GM12891 (cell line): ENCODE measurements around the gene SORCS2.

ENCODE experiments used
- PAX5 ChIP-seq: IDR thresholded peaks from 2 replicates; pipeline ENCODE4 v1.6.1; 2011; ENCODE audit warnings: low read length, moderate library complexity, mild to moderate bottlenecking; ENCODE audit not compliant: insufficient read depth, severe bottlenecking
- POLR2A ChIP-seq: IDR thresholded peaks from 2 replicates; pipeline ENCODE4 v1.6.1; 2011; ENCODE audit warnings: low read depth, low read length, control low read depth
- POLR2AphosphoS5 ChIP-seq: IDR thresholded peaks from 2 replicates; pipeline ENCODE4 v1.6.1; 2011; ENCODE audit warnings: low read depth, low read length, control low read depth
- SPI1 ChIP-seq: IDR thresholded peaks from 2 replicates; pipeline ENCODE4 v1.6.1; 2011; ENCODE audit warnings: low read depth, low read length, control low read depth

DNA sequence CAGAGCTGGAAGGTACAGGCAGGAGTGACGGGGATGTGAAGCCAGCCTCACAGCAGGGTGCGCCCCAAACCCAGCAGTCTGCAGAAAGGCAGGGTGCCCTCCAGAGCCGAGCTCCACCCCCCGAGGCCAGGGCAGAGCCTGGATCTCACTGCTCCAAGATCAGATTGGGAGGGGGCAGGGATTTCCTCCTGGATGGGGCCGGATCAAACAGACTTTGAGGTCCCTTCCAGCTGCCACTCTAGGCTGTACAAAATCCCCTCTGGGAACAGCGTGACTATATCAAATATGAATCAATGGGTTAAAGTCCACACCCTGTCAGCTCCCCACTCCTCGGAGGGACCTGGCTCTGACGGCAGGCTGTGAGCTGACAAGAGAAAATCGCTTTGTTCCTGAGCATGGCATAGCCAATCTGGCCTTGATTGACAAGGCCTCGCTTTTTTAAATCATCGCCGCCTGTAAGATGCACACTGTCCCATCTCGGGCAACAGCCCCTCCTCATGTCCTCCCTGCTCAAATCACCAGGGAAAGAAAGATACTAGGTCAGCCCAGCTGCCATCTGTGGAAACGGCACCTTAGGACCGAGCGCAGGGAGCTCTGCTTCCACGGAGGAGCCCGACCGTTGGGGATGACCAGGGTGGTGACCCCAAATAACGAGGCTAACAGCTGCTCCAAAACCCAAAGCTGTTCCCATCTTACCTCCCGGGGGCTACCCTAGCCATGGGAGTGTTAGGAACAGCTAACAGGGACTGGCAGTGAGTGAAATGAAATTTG lies 202.5 kb downstream of the SORCS2 start:
- no peak for TF ChIP-seq POLR2A
- TF ChIP-seq POLR2AphosphoS5: no peak
- TF ChIP-seq PAX5: no peak
- no peak for TF ChIP-seq SPI1
